IPS DF 4.7 (cell line): ENCODE data around the gene HNRNPK.
"Not testable (repeated sequence)": the region's sequence is repeated elsewhere in the genome, so short reads cannot be mapped to it uniquely, and the experiment has no call there.

ENCODE experiments used
- DNase-seq: peaks from one replicate; pipeline ENCODE4 v3.0.0-alpha.2; 2013; ENCODE audit warnings: low spot score; ENCODE audit errors: extremely low read depth

The HNRNPK gene

GRCh38 chr9:83977196-83977595 is 2.8 kb downstream of the HNRNPK start:
- no peak for DNase-seq

- DNase-seq: no peak
Measured at GRCh38 chr9:83976372-83976771, 3.6 kb downstream of the HNRNPK start.

DNA sequence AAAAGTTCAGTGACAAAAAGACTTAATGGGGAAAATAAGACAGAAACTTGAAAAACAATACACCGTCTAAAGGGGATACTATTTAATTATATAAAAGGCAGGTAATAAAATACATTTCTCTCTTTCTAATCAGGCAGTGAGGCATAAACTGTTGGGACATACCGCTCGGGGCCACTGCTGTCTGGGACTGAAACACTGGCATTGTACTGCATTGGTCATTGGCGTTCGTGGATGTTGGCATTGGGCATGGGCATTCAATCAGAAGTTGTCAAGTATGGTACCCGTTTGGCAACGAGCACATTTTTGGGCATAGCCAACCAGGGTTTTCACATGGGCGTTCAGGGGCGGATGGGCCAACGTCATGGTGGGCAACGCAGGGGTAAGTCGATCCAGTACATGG is 4.7 kb downstream of the HNRNPK start:
- no peak for DNase-seq

DNA sequence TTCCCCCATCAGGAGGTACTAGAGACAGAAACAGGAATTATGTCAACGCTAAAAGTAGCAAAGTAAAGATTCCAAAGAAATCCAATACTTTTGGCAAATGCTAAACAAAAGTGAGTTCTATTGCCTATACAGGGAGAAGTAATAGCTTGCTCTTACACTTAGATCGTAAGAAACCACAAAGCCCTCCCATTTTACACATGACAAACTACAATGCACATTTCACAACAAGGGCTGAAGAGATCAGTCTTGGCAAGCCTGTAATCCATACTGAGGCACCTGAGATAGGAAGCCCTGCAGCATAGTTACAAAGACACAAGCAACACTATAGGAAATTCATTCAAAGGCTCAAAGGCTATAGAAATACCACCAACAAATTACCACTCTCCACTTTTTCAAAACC is 7.7 kb downstream of the HNRNPK start:
- DNase-seq: no peak

DNA sequence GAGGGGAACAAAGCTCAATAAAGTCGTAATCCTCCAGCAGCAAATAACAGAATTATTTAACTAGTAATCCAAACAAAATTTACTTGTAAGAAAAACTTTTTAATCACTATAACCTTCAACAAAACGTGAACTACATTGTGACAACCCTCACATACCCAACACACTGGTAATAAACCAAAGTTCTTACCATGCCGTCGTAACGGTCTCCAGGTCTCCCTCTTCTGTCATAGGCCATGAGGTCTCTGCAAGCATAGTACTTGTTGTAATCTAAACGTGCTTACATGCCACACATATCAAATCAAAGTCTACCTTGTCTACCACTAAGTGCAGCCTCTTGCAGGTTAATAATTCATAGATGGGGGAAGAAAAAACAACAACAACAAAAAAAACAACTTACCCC is 8.5 kb downstream of the HNRNPK start:
- no peak for DNase-seq

DNA sequence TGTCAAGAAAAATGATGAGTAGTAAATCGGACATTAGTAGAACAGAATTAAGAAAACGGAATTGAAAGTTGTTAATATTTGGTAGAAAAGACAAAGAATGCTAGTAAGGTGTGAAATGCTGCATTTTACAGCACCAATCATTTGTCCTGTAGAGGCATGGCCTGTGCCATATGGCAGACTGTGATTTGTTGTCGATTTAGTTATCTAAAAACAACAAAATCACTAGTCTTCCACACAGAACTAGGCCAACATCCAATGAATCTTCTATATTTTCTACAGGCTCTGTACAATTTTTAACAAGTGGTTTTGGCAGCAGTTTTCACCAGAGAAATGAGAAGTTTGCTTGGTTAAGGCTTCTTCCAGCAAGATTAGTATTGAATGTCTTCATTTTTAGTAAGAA is 10.4 kb downstream of the HNRNPK start:
- DNase-seq: no peak

DNA sequence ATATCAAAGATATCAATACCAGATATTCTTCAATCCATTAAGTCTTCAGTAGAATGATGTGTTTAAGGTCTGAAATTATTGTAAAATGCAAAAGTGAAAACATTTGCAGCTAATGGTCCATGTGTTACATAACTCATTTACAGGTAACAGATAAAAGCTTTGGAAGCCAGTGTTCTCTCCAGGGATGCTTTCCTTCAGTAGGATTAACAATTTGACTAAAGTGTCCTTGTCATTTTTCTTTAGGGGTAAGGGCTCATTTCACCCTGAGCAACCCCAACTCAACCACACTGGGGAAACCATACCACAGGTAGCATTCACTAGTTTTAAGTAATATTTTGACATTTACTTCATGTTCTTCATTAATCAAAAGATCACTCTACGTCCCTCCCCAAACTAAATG is 12.9 kb downstream of the HNRNPK start:
- no peak for DNase-seq

GRCh38 chr9:83966209-83966582 is 13.8 kb downstream of the HNRNPK start:
- DNase-seq: no peak

GRCh38 chr9:83965350-83966208 is 14.4 kb downstream of the HNRNPK start:
- DNase-seq: no peak

- no peak for DNase-seq
Measured at GRCh38 chr9:83964973-83965349, 15.1 kb downstream of the HNRNPK start.

DNA sequence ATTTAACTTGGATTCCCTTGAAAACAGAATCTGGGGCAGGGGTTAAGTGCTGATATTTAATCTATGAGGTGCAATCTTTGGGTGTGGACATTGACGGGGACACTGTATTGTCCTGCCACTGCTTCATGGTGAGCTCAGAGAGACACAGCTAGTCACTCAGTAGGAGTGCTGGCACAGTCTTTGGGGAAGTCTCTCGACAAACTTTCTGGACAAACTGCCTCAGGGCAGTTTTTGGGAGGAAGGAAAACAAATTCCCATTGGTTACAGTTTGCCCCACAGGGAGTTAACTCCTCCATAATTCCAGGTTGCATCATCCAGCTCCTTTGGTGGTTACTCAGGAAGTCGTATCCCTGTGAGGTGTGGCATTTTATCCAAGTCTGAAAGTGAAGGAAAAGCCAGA is 17.9 kb downstream of the HNRNPK start:
- no peak for DNase-seq

GRCh38 chr9:83960991-83961390 is 19.0 kb downstream of the HNRNPK start:
- DNase-seq: no peak

- DNase-seq: no peak
Measured at GRCh38 chr9:83959061-83959460, 21.0 kb downstream of the HNRNPK start.

DNA sequence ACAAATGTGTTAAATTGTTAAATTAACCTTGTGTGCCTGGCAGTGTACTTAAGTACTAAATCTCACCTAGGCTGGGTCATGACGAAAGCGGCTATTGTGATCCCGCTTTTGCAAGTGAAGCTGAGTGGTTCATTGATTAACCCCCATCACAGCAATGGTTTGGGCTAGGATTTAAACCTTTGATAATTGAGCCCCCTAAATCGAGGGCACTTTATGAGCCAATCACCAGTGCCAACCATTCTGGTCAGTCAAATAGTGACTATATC is 22.8 kb downstream of the HNRNPK start:
- no peak for DNase-seq

- no peak for DNase-seq
Measured at GRCh38 chr9:83956436-83957247, 23.4 kb downstream of the HNRNPK start.

DNA sequence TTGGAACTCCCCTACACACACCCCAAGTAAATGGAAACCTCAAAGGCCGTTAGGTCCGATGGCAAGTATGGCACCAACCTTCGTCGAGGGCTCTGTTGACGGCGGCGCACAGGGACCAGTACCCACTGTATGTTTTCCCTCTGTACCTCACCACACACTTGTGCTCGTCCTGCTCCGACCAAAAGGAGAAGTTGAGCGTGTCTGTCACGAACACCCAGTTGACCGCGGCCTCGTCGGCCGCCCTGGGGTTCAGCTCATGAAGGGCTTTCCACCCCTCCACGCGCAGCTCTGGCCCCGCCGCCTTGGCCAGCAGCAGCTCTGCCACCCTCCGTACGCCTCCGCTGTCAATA is 24.0 kb downstream of the HNRNPK start:
- no peak for DNase-seq

GRCh38 chr9:83948096-83948495 is 31.9 kb downstream of the HNRNPK start:
- DNase-seq: not testable (repeated sequence)

DNA sequence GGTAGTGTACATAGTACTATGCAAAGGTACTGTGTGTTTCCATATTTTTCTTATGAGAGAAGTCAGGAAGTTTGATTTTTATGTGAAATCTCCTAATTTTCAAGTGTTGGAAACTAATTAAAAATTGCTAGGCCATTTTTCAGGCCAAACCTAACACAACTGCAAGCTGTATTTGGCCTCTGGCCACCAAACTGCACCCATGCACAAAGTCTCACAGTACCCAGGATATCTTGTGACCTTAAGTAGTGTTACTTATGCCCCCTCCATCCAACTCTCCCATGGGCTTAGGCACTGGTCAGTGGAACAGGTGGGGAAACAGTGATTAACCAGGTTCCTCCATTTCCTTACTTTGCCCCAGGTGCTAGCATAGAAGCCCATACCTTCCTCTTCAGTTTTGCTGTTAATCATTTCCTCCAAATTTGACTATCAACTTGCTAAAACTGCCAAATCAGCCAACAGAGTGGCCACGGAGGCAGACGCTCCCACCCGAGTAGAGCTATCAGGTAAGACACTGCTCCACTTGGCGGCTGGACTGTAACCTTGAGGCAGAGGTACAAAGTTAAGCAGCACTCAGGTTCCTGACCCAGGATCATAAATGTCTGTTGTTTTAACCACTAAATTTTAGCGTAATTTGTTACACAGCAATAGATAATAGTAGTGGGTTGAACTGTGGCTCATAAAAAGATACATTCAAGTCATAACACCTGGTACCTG is 39.3 kb downstream of the HNRNPK start:
- DNase-seq: no peak

DNA sequence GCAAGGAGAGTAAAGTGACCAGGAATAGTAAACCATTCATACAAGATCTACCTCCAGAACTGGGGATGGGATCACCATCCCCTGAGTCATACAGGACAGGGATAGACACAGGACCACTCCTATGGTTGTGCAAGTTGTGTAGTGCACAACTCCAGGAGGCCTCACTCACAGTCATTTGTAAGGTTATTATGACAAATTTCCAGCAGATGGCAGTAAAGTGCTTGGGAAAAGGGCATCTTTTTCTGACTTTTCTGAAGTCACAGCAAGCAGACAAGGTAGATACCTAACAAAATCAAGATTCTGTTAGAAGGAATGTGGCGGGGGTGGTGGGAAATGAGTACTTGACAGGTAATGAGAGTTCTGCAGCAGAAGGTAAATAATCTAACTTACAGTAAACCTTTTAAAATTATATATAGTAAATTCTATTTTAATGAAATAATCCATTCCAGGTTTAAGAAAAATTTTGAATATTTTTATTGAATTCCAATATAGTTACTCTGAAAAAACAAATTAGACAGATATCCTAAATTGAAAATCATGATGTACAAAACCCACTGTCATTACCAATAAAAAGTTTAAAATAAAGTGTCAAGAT is 42.1 kb downstream of the HNRNPK start:
- DNase-seq: peak; percentile 53

DNA sequence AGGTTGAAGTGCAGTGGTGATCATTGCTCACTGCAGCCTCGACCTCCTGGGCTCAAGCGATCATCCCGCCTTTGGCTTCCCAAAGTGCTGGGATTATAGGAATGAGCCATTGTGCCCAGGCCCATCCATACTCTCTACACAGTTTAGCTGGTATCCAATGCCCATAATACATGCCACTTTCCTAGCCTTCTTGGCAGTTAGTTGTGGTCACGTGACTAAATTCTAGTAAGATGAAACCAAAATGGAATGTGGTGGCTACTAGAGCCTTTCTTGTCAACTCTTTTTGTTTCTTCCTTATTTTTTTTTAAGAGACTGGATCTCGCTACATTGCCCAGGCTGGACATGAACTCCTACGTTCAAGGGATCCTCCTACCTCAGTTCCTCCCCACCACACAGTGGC is 43.5 kb downstream of the HNRNPK start:
- DNase-seq: no peak

DNA sequence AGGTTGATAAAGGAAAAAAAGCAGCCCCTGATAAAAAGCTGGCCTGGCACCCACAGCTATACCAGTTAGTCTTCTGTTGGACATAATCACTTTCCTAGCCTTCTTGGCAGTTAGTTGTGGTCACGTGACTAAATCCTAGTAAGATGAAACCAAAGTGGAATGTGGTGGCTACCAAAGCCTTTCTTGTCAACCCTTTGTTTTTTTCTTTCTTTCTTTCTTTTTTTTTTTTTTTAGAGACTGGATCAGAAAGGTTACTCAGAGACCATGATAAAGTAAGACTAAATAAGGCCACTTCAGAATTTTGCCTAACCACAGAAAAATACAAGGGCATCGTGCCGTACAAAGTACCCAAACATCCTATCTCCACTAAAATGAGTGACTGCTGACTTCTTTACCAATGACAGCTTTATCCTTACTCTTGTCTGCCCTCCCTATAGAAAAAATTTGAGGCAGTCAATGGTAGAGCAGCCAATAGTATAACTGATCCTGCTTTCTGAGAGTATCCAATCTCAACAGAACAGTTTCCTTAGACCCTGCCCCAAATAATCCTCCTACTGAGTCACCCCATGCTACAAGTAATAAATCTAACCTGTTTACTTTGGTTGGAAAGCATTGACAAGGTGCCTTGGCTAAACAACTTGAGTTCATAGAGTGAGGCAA is 44.6 kb downstream of the HNRNPK start:
- DNase-seq: no peak
